OCI-LY1 (cell line): Measurements from ENCODE around the gene KCP.

Experiments
- CTCF ChIP-seq: fragments of 200-600 bp; sonication (generic), shearing (Covaris generic); IDR thresholded peaks from 2 replicates; pipeline ENCODE4 v1.5.1; 2017; ENCODE audit warnings: mild to moderate bottlenecking, antibody characterized with exemption, low read length, moderate library complexity, mixed read lengths
- EZH2 ChIP-seq: fragments of 200-600 bp; sonication (generic), shearing (Covaris generic); IDR thresholded peaks from 2 replicates; pipeline ENCODE4 v1.8.0; 2017; ENCODE audit warnings: borderline replicate concordance, mixed run types, mild to moderate bottlenecking, antibody characterized with exemption, low read length, moderate library complexity, mixed read lengths

DNA sequence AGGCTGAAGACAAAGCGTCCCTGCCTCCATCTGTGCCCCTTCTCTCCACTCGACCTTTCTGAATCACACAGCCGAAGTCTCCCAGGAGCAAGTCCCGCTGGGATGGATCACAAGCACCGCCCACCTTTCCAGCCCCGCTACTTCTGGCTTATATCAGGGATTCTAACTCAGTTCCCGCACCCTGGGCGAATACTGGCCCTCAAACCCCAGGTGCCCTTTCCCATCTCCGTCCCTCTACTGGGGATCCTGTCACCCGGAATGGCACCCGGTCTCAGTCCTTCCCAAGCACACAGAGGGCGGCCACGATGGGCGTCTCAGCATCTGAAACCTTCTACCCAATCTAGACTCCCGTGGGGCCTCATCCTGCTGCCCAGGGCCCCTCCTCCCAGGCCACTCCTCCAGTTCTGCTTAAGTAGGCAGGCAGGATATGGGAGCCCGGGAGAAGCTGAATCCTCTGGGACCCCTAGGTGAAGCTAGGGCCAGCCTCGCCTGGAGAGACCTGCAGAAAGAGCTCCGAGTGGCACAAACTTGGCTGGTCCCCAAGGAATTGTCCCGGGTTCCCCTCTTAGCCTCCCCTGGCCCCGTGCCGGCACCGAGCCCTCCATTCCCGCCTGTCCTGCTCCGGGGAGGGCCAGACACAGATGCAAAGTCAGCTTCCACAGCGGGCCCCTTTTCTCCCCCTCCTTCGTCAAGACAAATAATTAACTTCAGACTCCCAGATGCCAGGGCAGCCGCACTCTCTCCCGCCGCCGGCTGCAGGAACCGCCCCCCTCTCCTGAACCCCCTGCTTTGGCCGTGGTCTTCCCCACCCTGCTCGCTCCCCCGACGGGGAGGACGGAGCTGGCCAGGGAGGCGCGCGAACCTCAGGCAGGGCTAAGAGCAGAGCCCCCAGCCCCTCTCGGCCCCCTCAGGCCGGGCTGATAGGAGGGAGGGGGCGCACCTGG lies 612 bp downstream of the KCP start:
- no peak for TF ChIP-seq CTCF
- no peak for TF ChIP-seq EZH2
